HL-60/S4 treated with retinoic acid at 250 ng/mL for 4 days and 3 days (cell line): ENCODE results near the gene TACC3.

Source experiments
- in situ Hi-C: fragments of 300-500 bp; cut with MboI; formaldehyde crosslinking; loops from 2 replicates; pipeline ENCODE4 v1.7.0; 2022; ENCODE audit warnings: low sequenced_read_pairs

Gene TACC3

GRCh38 chr4:1743975-1744374 lies 22.7 kb downstream of the TACC3 start:
- in situ Hi-C loops = loop anchor here (10.0 kb wide), 1 partner anchor 161 kb away; no protein-coding TSS in a partner anchor

- in situ Hi-C loops = loop anchor here (10.0 kb wide), 1 partner anchor 160 kb away; no protein-coding TSS in a partner anchor
Measured at GRCh38 chr4:1744552-1744951, 23.2 kb downstream of the TACC3 start.

GRCh38 chr4:1745165-1745564 lies 23.8 kb downstream of the TACC3 start:
- in situ Hi-C loops = loop anchor here (10.0 kb wide), 1 partner anchor 160 kb away; no protein-coding TSS in a partner anchor

GRCh38 chr4:1745697-1746096 lies 24.4 kb downstream of the TACC3 start:
- in situ Hi-C loops = loop anchor here (10.0 kb wide), 1 partner anchor 159 kb away; no protein-coding TSS in a partner anchor

GRCh38 chr4:1746265-1746691 lies 25.0 kb downstream of the TACC3 start:
- in situ Hi-C loops = loop anchor here (10.0 kb wide), 1 partner anchor 159 kb away; no protein-coding TSS in a partner anchor

- in situ Hi-C loops = loop anchor here (10.0 kb wide), 1 partner anchor 158 kb away; no protein-coding TSS in a partner anchor
Measured at GRCh38 chr4:1746919-1747602, 25.7 kb downstream of the TACC3 start.

- in situ Hi-C loops = loop anchor here (10.0 kb wide), 1 partner anchor 157 kb away; no protein-coding TSS in a partner anchor
Measured at GRCh38 chr4:1747603-1747967, 26.3 kb downstream of the TACC3 start.

GRCh38 chr4:1748465-1748995 lies 27.2 kb downstream of the TACC3 start:
- in situ Hi-C loops = loop anchor here (10.0 kb wide), 1 partner anchor 156 kb away; no protein-coding TSS in a partner anchor

GRCh38 chr4:1749370-1749769 lies 28.0 kb downstream of the TACC3 start:
- in situ Hi-C loops = loop anchor here (10.0 kb wide), 1 partner anchor 155 kb away; no protein-coding TSS in a partner anchor

- in situ Hi-C loops = loop anchor here (10.0 kb wide), 1 partner anchor 155 kb away; no protein-coding TSS in a partner anchor
Measured at GRCh38 chr4:1749826-1750225, 28.5 kb downstream of the TACC3 start.

- in situ Hi-C loops = no loop called here
Measured at GRCh38 chr4:1750381-1751154, 29.2 kb downstream of the TACC3 start.

- in situ Hi-C loops = no loop called here
Measured at GRCh38 chr4:1751155-1751918, 30.0 kb downstream of the TACC3 start.

GRCh38 chr4:1751919-1752283 lies 30.6 kb downstream of the TACC3 start:
- in situ Hi-C loops = no loop called here

- in situ Hi-C loops = no loop called here
Measured at GRCh38 chr4:1752284-1753041, 31.1 kb downstream of the TACC3 start.

GRCh38 chr4:1753294-1753696 lies 32.0 kb downstream of the TACC3 start:
- in situ Hi-C loops = no loop called here

- in situ Hi-C loops = no loop called here
Measured at GRCh38 chr4:1753697-1754311, 32.5 kb downstream of the TACC3 start.

- in situ Hi-C loops = no loop called here
Measured at GRCh38 chr4:1754336-1754735, 33.0 kb downstream of the TACC3 start.

GRCh38 chr4:1755297-1755696 lies 34.0 kb downstream of the TACC3 start:
- in situ Hi-C loops = no loop called here

GRCh38 chr4:1756079-1756478 lies 34.8 kb downstream of the TACC3 start:
- in situ Hi-C loops = no loop called here
